Tibial artery (tissue), 4 donors: ENCODE measurements around the gene AIRE.

Experiments
- DNase-seq, 2 donors: peaks; one replicate each; pipeline ENCODE4 v3.0.0-alpha.2; 2019
- H3K27ac ChIP-seq, 2 donors: fragments of 200-600 bp; sonication (generic) in 1 of 2; 1 replicate in 1 of 2; 2 replicates in 1 of 2; pipeline ENCODE4 v1.5.1; 2018 to 2019; ENCODE audit warnings: mild to moderate bottlenecking in 1 of 2
- H3K27me3 ChIP-seq, 2 donors: fragments of 200-600 bp; sonication (generic) in 1 of 2; one replicate each; pipeline versions ENCODE4 v1.5.1 to v1.6.0; 2016 to 2019
- H3K36me3 ChIP-seq, 3 donors: fragments of 200-600 bp; sonication (generic) in 2 of 3; one replicate each; pipeline ENCODE4 v1.5.1; 2016 to 2019; ENCODE audit warnings: mild to moderate bottlenecking in 2 of 3
- H3K4me1 ChIP-seq, 4 donors: fragments of 200-600 bp; sonication (generic) in 2 of 4; 1 replicate in 3 of 4; 2 replicates in 1 of 4; pipeline ENCODE4 v1.5.1; 2016 to 2019
- H3K4me3 ChIP-seq, 2 donors: fragments of 200-600 bp; sonication (generic) in 1 of 2; 1 replicate in 1 of 2; 2 replicates in 1 of 2; pipeline ENCODE4 v1.5.1; 2018 to 2019; ENCODE audit warnings: mild to moderate bottlenecking in 2 of 2
- H3K9me3 ChIP-seq, 3 donors: fragments of 200-600 bp; sonication (generic) in 1 of 3; one replicate each; pipeline ENCODE4 v1.5.1; 2016 to 2019
- intact Hi-C: fragments of 100-400 bp; cut with DNase I; formaldehyde crosslinking; loops from one replicate; pipeline ENCODE4 v1.15.0; 2023; ENCODE audit warnings: low total_unique reads
- TF ChIP-seq, protein P1 (sequence below), 2 experiments: fragments of 200-600 bp in 1 of 2; fragments of 450-650 bp in 1 of 2; IDR thresholded peaks; one replicate each; pipeline ENCODE4 v1.5.1; 2017 to 2019; ENCODE audit warnings: antibody characterized with exemption in 2 of 2, mild to moderate bottlenecking in 1 of 2, moderate library complexity in 1 of 2

AIRE gene

DNA sequence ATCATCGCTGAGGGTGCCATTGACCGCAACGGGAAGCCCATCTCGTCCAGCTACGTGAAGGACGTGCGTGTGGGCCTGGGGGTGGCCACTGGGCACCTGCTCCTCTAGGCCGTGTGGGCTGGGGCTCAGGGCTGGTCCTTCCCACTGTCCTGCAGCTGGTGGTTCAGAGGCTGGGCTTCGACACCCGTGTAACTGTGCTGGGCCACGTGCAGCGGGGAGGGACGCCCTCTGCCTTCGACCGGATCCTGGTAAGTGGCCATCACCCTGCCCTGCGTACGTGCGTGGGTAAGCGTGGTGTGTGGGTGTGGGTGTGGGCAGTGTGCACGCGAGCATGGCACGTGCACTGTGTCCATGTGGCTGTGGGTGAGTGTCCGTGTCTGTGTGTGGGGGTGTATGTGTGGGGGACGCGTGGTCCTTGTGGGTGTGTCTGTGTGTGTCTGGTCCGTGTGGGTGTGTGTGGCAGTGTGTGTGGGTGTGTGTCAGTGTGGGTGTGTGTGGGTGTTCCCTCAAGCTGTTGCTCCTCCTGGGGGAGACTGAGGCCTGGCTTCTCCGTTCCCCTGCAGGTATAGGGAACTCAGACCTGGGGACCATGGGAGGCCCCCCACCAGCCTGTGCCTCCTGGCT lies 30.7 kb downstream of the AIRE start:
- H3K36me3 ChIP-seq: peaks cover 25 to 100% (median 95%) of the 10 kb centered on the region in 3 donors
- no peaks in the 10 kb centered on the region for H3K4me1 ChIP-seq
- intact Hi-C loops: no loop called here
- no peaks in the 10 kb centered on the region for H3K27me3 ChIP-seq
- no peak overlapping the region for H3K27ac ChIP-seq
- TF ChIP-seq, protein P1, sequence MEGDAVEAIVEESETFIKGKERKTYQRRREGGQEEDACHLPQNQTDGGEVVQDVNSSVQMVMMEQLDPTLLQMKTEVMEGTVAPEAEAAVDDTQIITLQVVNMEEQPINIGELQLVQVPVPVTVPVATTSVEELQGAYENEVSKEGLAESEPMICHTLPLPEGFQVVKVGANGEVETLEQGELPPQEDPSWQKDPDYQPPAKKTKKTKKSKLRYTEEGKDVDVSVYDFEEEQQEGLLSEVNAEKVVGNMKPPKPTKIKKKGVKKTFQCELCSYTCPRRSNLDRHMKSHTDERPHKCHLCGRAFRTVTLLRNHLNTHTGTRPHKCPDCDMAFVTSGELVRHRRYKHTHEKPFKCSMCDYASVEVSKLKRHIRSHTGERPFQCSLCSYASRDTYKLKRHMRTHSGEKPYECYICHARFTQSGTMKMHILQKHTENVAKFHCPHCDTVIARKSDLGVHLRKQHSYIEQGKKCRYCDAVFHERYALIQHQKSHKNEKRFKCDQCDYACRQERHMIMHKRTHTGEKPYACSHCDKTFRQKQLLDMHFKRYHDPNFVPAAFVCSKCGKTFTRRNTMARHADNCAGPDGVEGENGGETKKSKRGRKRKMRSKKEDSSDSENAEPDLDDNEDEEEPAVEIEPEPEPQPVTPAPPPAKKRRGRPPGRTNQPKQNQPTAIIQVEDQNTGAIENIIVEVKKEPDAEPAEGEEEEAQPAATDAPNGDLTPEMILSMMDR (IDR thresholded peaks at IDR 0.05): no peak
- H3K9me3 ChIP-seq: no peaks in the 10 kb centered on the region
- no peak for DNase-seq
- no peak overlapping the region for H3K4me3 ChIP-seq

DNA sequence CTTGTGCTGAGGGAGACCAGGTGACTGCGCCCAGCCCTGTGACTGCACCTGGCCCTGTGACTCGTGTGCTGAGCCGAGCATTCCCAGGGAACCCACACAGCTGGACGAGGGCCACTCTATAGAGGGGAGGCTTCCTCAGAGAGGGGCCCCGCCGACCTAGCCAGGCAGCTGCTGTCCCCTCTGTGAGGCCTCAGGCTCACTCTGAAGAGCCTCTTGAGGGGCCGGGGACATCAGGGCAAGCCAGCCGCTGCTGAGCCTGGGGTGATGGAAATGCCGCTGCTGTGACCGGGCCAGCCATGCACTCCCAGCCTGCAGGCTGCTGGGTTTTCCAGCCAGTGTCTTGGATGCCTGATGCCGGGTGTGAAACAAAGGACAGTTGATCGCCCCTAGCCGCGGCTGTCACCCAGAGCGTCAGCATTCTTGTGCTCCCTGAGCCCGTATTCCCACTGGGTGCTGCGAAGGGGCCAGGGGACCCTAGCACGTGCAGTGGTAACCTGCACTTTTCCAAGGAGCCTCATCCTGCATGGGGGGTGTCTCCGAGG lies 31.6 kb downstream of the AIRE start:
- intact Hi-C loops: no loop called here
- no peak overlapping the region for H3K4me3 ChIP-seq
- no peaks in the 10 kb centered on the region for H3K27me3 ChIP-seq
- no peaks in the 10 kb centered on the region for H3K4me1 ChIP-seq
- H3K9me3 ChIP-seq: no peaks in the 10 kb centered on the region
- DNase-seq: no peak
- H3K27ac ChIP-seq: no peak overlapping the region
- peaks cover 22 to 100% (median 95%) of the 10 kb centered on the region in 3 donors for H3K36me3 ChIP-seq
- TF ChIP-seq, protein P1 (IDR thresholded peaks at IDR 0.05): no peak

DNA sequence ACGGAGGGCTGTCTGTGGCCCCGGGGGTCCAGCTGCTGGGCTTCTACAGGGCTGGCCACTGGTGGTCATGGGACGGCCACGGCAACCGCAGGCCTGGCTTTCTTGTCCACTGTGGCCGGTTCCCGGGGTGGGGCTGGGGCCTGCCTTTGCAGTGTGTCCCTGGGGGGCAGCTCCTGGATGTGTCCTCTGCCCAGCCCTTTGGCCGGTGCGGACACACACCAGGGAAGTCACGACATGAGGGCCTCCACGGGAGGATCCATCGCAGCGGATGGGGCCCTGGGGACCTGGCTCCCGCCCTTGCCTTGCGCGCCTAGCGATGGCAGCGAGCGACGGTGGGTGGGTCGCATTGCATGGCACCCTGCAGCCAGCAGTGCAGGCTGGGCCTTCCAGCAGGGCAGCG lies 32.2 kb downstream of the AIRE start:
- Histone ChIP-seq H3K4me3 (no peak overlapping the region), H3K9me3 (no peaks in the 10 kb centered on the region), H3K36me3 (peaks cover 18 to 100% (median 93%) of the 10 kb centered on the region in 3 donors), H3K4me1 (no peaks in the 10 kb centered on the region), H3K27ac (no peak overlapping the region), H3K27me3 (no peaks in the 10 kb centered on the region)
- DNase-seq: no peak
- TF ChIP-seq, protein P1 (IDR thresholded peaks at IDR 0.05): no peak
- intact Hi-C loops: no loop called here

DNA sequence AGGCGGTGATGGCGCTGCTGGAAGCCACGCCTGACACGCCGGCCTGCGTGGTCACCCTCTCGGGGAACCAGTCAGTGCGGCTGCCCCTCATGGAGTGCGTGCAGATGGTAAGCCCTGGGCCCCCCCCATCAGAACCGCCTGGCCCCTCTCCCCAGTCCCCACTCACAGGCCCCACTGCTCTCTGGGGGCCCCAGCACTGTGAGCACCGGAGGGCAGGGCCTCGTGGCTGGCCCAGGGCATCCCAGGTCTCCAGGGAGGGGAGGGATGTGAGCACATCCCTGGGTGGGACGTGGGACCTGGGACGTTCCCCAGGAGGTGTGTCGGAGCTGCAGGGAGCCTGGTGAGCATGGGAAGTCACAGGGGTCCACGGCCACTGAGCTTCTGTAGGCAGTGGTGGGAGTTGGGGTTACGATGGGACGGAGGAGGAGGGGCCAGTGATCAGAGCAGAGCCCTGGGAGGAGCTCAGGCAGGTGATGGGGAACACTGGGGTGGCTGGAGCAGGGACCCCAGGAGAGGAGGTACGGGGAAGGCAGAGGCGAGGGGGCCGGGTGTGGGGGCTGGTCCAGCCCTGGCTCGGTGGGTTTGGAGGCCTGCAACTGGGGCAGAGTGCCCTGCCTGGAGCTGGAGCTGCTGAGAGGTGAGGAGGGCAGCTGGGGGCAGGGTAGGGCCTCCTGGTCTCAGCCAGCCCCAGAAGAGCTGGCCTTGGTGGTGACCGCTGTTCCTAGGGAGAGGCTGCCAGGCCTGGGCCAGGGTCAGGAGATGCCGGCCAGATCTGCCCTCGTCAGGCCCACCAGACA lies 33.0 kb downstream of the AIRE start:
- no peak overlapping the region for H3K27ac ChIP-seq
- intact Hi-C loops: no loop called here
- DNase-seq: no peak
- H3K36me3 ChIP-seq: peaks cover 10 to 100% (median 92%) of the 10 kb centered on the region in 3 donors
- no peaks in the 10 kb centered on the region for H3K9me3 ChIP-seq
- no peaks in the 10 kb centered on the region for H3K4me1 ChIP-seq
- TF ChIP-seq, protein P1 (IDR thresholded peaks at IDR 0.05): no peak
- H3K4me3 ChIP-seq: no peak overlapping the region
- no peaks in the 10 kb centered on the region for H3K27me3 ChIP-seq

DNA sequence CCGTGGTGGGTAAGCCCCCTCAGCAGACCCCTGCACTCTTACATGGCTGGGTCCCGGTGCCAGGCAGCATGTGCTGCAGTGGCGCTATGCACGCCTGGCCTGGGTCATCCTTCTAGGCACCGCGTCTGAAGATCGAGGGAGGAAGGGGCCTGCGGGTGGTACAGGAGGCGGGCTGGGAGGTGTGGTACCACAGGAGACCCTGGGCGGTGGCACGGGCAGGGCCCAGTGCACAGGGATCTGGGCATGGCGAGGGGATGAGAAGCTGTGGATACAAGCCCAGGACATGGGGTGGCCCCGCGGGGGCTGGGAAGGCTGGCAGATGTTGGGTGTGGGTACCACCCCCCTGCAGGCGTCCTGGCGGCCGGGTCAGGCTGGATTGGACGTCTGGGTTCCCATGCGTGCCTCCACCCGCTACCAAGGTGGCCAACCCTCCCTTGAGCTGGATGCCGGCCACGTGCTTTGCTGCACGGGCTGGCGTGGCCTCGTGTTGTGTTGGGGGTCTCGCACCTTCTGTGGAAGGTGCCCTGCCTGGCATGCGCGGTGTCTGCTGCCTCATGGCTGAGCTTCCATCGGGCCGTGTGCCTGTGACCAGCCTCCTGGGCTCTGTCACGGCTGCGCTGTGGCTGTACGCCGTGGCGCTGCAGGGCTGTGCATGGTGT lies 33.9 kb downstream of the AIRE start:
- no peak overlapping the region for H3K4me3 ChIP-seq
- TF ChIP-seq, protein P1 (IDR thresholded peaks at IDR 0.05): no peak
- H3K27me3 ChIP-seq: no peaks in the 10 kb centered on the region
- H3K27ac ChIP-seq: no peak overlapping the region
- H3K4me1 ChIP-seq: no peaks in the 10 kb centered on the region
- no peaks in the 10 kb centered on the region for H3K9me3 ChIP-seq
- intact Hi-C loops: loop anchor here (10.0 kb wide), 1 partner anchor 505 kb away; no protein-coding TSS in a partner anchor
- peaks cover 9 to 100% (median 93%) of the 10 kb centered on the region in 3 donors for H3K36me3 ChIP-seq
- no peak for DNase-seq
